ENCODE results near the gene RAD51B. TPM values are rescaled to one million over a fixed set of nuclear protein-coding genes. Genes with fewer than 3 reads are reported as not detected.

RAD51B gene
- total and polyA plus RNA-seq, 8 donors = 1.8 to 30.7 (median 15.3) TPM

DNA sequence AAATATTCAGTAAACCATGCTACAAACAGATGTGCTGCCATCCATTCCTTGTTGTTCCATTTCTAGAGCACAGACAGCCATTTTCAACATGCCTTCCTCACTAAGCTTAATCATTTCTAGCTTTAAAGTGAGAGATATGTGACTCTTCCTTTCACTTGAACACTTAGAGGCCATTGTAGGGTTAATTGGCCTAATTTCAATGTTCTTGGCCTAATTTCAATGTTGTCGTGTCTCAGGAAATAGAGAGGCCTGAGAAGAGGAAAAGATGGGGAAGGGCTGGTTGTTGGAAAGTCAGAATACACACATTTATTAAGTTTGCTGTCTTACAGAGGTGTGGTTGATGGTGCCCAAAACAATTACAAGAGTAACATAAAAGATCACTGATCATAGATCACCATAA is 538.2 kb downstream of the RAD51B start:
- Histone ChIP-seq H3K27me3 (no peaks in the 10 kb centered on the region), H3K27ac (no peak overlapping the region), H3K9me3 (no peaks in the 10 kb centered on the region), H3K4me1 (peaks cover 0 to 29% (median 17%) of the 10 kb centered on the region in 4 donors), H3K4me3 (no peak overlapping the region), H3K36me3 (no peaks in the 10 kb centered on the region)
- no peak for DNase-seq
- intact Hi-C loops (cut with DNase I; ENCODE audit: low total_unique reads) = no loop called here
- TF ChIP-seq POLR2A (IDR thresholded peaks at IDR 0.05) (no peak), POLR2AphosphoS5 (IDR thresholded peaks at IDR 0.05) (no peak), EP300 (IDR thresholded peaks at IDR 0.05) (no peak)
- TF ChIP-seq, protein P1, sequence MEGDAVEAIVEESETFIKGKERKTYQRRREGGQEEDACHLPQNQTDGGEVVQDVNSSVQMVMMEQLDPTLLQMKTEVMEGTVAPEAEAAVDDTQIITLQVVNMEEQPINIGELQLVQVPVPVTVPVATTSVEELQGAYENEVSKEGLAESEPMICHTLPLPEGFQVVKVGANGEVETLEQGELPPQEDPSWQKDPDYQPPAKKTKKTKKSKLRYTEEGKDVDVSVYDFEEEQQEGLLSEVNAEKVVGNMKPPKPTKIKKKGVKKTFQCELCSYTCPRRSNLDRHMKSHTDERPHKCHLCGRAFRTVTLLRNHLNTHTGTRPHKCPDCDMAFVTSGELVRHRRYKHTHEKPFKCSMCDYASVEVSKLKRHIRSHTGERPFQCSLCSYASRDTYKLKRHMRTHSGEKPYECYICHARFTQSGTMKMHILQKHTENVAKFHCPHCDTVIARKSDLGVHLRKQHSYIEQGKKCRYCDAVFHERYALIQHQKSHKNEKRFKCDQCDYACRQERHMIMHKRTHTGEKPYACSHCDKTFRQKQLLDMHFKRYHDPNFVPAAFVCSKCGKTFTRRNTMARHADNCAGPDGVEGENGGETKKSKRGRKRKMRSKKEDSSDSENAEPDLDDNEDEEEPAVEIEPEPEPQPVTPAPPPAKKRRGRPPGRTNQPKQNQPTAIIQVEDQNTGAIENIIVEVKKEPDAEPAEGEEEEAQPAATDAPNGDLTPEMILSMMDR (IDR thresholded peaks at IDR 0.05) = no peak
- WGBS, 5 donors = 6 to 20% (median 7%) methylated on average over 1 of the region's 1 CpG

DNA sequence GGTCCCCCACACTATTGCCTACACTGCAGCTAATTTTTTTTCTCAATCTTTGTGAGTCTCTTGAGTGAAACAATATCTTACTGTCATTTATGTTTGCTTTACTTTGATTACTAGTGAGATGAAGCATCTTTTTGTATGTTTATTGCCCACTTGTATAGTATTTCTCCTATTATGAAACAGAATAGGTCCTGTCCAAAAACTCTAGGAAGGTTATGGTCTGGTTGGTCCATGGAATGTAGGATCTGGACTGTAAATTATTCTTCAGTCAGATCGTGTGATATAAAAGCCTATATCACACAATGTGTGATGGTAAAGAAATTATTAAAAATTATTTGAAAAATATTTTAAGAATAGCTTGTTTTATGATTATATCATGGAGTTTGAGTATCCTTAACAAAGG is 538.9 kb downstream of the RAD51B start:
- no peak for DNase-seq
- Histone ChIP-seq H3K36me3 (no peaks in the 10 kb centered on the region), H3K9me3 (no peaks in the 10 kb centered on the region), H3K4me1 (peaks cover 0 to 36% (median 17%) of the 10 kb centered on the region in 4 donors), H3K4me3 (no peak overlapping the region), H3K27me3 (no peaks in the 10 kb centered on the region), H3K27ac (no peak overlapping the region)
- intact Hi-C loops (cut with DNase I; ENCODE audit: low total_unique reads) = no loop called here
- 90 to 95% (median 93%) methylated on average over 1 of the region's 1 CpG for WGBS, 5 donors
- TF ChIP-seq EP300 (IDR thresholded peaks at IDR 0.05) (no peak), POLR2A (IDR thresholded peaks at IDR 0.05) (no peak), POLR2AphosphoS5 (IDR thresholded peaks at IDR 0.05) (no peak)
- TF ChIP-seq, protein P1 (IDR thresholded peaks at IDR 0.05) = no peak

DNA sequence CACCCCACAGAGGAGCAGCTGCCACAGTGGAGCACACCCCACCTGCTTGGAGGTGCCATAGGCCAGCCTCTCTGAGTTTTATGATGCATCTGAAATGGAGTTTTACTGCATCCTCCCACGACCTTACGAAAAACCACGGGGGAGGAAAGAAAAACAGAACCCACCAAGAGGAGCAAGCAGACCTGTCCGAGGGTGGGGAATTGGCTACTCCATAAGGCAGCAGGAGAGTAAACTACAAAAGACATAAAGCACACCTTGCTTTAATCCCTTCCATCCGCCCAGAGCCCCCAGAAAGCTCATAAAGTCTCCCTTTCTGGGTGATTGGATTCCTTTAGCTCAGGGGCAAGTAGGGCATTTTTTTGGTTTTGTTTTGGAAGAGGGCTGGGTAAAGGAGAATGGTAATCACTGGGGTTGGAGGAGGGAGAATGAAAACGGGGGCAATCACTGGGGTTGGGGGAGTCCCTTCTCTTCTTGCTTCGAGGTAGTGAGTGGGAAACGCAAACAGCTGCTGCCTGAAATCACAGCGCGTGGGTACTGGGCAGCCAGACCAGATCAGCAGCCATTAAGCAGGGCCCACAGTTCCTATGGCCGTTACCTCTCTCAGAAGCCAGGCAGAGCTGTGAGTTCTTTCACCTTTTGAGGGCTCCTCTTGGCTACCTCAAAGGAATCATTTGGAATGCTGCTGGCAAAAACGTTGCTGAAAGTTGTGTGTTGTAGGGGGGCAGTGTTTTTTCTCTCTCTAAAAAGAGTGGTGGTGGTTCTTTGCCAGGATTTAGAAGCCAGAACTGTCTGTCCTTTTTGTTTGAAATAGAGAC is 539.6 kb downstream of the RAD51B start:
- no peak for DNase-seq
- TF ChIP-seq EP300 (IDR thresholded peaks at IDR 0.05) (no peak), POLR2A (IDR thresholded peaks at IDR 0.05) (no peak), POLR2AphosphoS5 (IDR thresholded peaks at IDR 0.05) (no peak)
- TF ChIP-seq, protein P1 (IDR thresholded peaks at IDR 0.05) = no peak
- 71 to 79% (median 73%) methylated on average over 12 of the region's 12 CpGs for WGBS, 5 donors
- no peaks in the 10 kb centered on the region for H3K27me3 ChIP-seq
- H3K4me1 ChIP-seq = peaks cover 0 to 42% (median 20%) of the 10 kb centered on the region in 4 donors
- no peak overlapping the region for H3K4me3 ChIP-seq
- intact Hi-C loops (cut with DNase I; ENCODE audit: low total_unique reads) = no loop called here
- peak overlapping the region; percentile 44 to 81 (median 71) for H3K27ac ChIP-seq
- no peaks in the 10 kb centered on the region for H3K36me3 ChIP-seq
- no peaks in the 10 kb centered on the region for H3K9me3 ChIP-seq

DNA sequence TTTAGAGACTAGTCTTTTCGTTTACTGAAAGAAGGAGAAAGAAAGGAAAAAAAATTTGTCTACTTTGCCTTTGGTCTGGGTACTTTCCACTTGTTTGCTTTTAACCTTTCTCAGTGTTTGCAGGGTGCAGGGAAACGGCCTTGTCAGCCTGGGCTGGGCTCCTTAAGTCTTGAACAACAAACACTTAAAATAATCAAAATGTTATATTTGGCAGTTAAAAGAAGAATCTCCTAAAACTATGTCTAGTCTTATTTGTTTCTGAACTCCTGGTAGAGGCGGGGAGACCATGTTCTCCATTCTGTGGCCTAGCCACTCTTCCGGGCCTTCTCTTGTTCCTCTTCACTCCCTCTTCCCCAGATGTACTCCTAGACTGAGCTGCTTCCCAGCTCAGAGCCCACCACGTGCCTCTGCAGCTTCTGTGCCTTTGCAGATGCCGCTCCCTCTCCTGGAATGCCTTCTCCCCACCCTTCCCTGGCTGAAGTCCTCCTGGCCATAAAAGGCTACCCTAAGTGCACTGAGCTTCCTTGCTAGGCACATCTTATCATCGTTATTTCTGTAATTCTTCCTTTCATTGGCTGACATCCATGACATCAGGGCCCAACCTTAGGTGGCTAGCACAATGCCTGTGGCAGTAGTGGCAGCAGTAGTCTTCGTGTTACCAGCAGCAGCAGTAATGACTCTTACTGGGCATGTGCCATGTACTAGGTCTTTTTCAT is 540.4 kb downstream of the RAD51B start:
- H3K9me3 ChIP-seq = no peaks in the 10 kb centered on the region
- H3K4me3 ChIP-seq = no peak overlapping the region
- peaks cover 0 to 49% (median 27%) of the 10 kb centered on the region in 4 donors for H3K4me1 ChIP-seq
- no peaks in the 10 kb centered on the region for H3K36me3 ChIP-seq
- H3K27me3 ChIP-seq = no peaks in the 10 kb centered on the region
- WGBS, 5 donors = 26 to 38% (median 31%) methylated on average over 8 of the region's 8 CpGs
- peak in 2 of 3 donors; percentile 25 to 40 for TF ChIP-seq POLR2AphosphoS5 (IDR thresholded peaks at IDR 0.05)
- no peak for TF ChIP-seq EP300 (IDR thresholded peaks at IDR 0.05)
- H3K27ac ChIP-seq = peak overlapping the region; percentile 34 to 81 (median 71)
- DNase-seq = peak; percentile 63 to 85
- intact Hi-C loops (cut with DNase I; ENCODE audit: low total_unique reads) = no loop called here
